HG02973 (cell line): ENCODE measurements around the gene DDX43.
"Not testable (repeated sequence)": the region's sequence is repeated elsewhere in the genome, so short reads cannot be mapped to it uniquely, and the experiment has no call there.

Experiments
- ATAC-seq: cut with Tn5 transposase; IDR thresholded peaks from one replicate; pipeline ENCODE4 v1.9.1; 2021; ENCODE audit warnings: moderate library complexity; ENCODE audit not compliant: unreplicated experiment

Gene DDX43

GRCh38 chr6:73394577-73395354 lies at the start of gene DDX43:
DDX43 (plus strand) TSS chr6:73394828; CDS start chr6:73394906, 78 bp downstream.
- no peak for ATAC-seq

- ATAC-seq = no peak
These were observed 46.0 kb upstream of the DDX43 start for GRCh38 chr6:73348550-73349204.

- ATAC-seq = no peak
These were observed 45.3 kb upstream of the DDX43 start for GRCh38 chr6:73349311-73349710.

GRCh38 chr6:73353636-73354593 lies 40.7 kb upstream of the DDX43 start, which contains the start of gene DPPA5:
DPPA5 (minus strand) TSS chr6:73354276; CDS start chr6:73354225, 51 bp downstream.
- ATAC-seq = no peak

GRCh38 chr6:73362358-73362757 lies 32.3 kb upstream of the DDX43 start, which contains the start of gene KHDC3L:
KHDC3L (plus strand) TSS chr6:73362658; CDS start chr6:73362730, 72 bp downstream.
- ATAC-seq = no peak

GRCh38 chr6:73362869-73363536 lies 31.6 kb upstream of the DDX43 start:
- ATAC-seq = no peak

GRCh38 chr6:73363537-73363875 lies 31.1 kb upstream of the DDX43 start:
- no peak for ATAC-seq

- no peak for ATAC-seq
These were observed 30.5 kb upstream of the DDX43 start for GRCh38 chr6:73364121-73364520.

GRCh38 chr6:73364549-73364948 lies 30.1 kb upstream of the DDX43 start:
- ATAC-seq = no peak

GRCh38 chr6:73367761-73368355 lies 26.8 kb upstream of the DDX43 start:
- no peak for ATAC-seq

GRCh38 chr6:73368675-73369074 lies 26.0 kb upstream of the DDX43 start:
- no peak for ATAC-seq

GRCh38 chr6:73369157-73369556 lies 25.5 kb upstream of the DDX43 start:
- ATAC-seq = no peak

- ATAC-seq = no peak
These were observed 25.1 kb upstream of the DDX43 start, which contains the start of gene OOEP for GRCh38 chr6:73369563-73369962. OOEP (minus strand) TSS chr6:73369897; CDS start chr6:73369792, 105 bp downstream.

GRCh38 chr6:73371984-73372383 lies 22.6 kb upstream of the DDX43 start:
- no peak for ATAC-seq

- ATAC-seq = no peak
These were observed 22.1 kb upstream of the DDX43 start for GRCh38 chr6:73372516-73372915.

GRCh38 chr6:73375216-73375615 lies 19.4 kb upstream of the DDX43 start:
- ATAC-seq = no peak

GRCh38 chr6:73377225-73377624 lies 17.4 kb upstream of the DDX43 start:
- ATAC-seq = no peak

- ATAC-seq = not testable (repeated sequence)
These were observed 13.1 kb upstream of the DDX43 start for GRCh38 chr6:73381531-73381930.

GRCh38 chr6:73382462-73383113 lies 12.0 kb upstream of the DDX43 start:
- no peak for ATAC-seq

- no peak for ATAC-seq
These were observed 6.2 kb upstream of the DDX43 start for GRCh38 chr6:73388433-73388799.
